ENCODE data around the gene KNDC1. TPM values are rescaled to one million over a fixed set of nuclear protein-coding genes. Genes with fewer than 3 reads are reported as not detected.

Gene KNDC1
- total and polyA plus RNA-seq, 2 donors (not counting 1 experiment from before 2014, with no cell fraction given) = 0.17 to 0.45 TPM

DNA sequence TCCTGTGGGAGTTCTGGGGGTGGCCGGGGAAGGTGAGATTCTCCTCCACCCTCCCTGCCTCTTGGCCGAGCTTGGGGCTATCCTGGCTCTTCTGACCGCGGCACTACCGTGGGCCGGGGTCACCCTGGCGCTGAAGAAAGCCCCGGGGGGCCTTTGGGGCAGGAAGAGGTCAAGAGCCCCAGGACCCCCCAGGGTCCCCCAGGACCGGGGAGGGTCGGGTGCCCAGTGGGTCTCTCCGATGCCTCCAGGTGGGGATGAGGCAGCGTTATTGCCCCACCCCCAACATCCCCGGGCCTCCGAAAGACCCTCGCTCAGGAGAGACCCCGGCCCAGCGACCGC lies 439 bp upstream of the KNDC1 start:
- CTCF ChIA-PET = no interaction called here
- H3K27me3 Mint-ChIP-seq = peaks cover 10% of the 10 kb centered on the region
- H3K9me3 Mint-ChIP-seq (ENCODE audit: insufficient read depth) = no peaks in the 10 kb centered on the region
- Histone ChIP-seq H3K9ac (ENCODE audit: low read length) (no peak overlapping the region), H2AFZ (ENCODE audit: insufficient read depth, low read depth, low read length, poor library complexity, severe bottlenecking) (no peak overlapping the region), H3K4me1 (ENCODE audit: control insufficient read depth in 2 of 2, insufficient read depth in 2 of 2, low read length in 2 of 2) (peaks cover 13 to 16% of the 10 kb centered on the region in 2 donors), H3K27ac (ENCODE audit: low read length in 2 of 2) (no peak overlapping the region), H3K4me2 (replicated peaks; ENCODE audit: low read depth, low read length, poor library complexity, severe bottlenecking) (no peak overlapping the region), H3K9me3 (ENCODE audit: control extremely low read depth in 1 of 3, control insufficient read depth in 2 of 3, insufficient read depth in 1 of 3, low read length in 2 of 3) (peaks cover 0 to 12% (median 0%) of the 10 kb centered on the region in 3 donors), H3K27me3 (replicated peaks in 1 of 4; ENCODE audit: control extremely low read depth in 1 of 4, control insufficient read depth in 3 of 4, insufficient read depth in 4 of 4, low read length in 3 of 4) (peaks cover 0 to 32% (median 9%) of the 10 kb centered on the region in 4 experiments), H3K4me3 (ENCODE audit: control extremely low read depth in 1 of 5, extremely low read depth in 1 of 5, insufficient read depth in 1 of 5, low read depth in 2 of 5, low read length in 4 of 5) (no peak overlapping the region), H3K36me3 (replicated peaks in 1 of 2; ENCODE audit: control extremely low read depth in 1 of 2, control insufficient read depth in 1 of 2, extremely low read depth in 1 of 2, insufficient read depth in 2 of 2, low read length in 1 of 2) (no peaks in the 10 kb centered on the region), H3K79me2 (ENCODE audit: control insufficient read depth, insufficient read depth, low read length) (no peaks in the 10 kb centered on the region), H4K20me1 (ENCODE audit: control insufficient read depth, insufficient read depth, low read length, poor library complexity, severe bottlenecking) (no peaks in the 10 kb centered on the region)
- peaks cover 2% of the 10 kb centered on the region for H3K4me1 Mint-ChIP-seq
- POLR2A ChIA-PET = no interaction called here
- 22% methylated on average over 10 of the region's 18 CpGs for WGBS (ENCODE audit: insufficient coverage)
- intact Hi-C loops (cut with micrococcal nuclease) = no loop called here
- no peak for TF ChIP-seq CTCF (IDR thresholded peaks at IDR 0.05)
- TF ChIP-seq EZH2 (IDR thresholded peaks at IDR 0.05; ENCODE audit: borderline replicate concordance, insufficient read depth, low read depth, low read length, poor library complexity, severe bottlenecking) = no peak
- DNase-seq (no peak), ATAC-seq (ENCODE audit: low read depth) (no peak)
- H3K4me3 Mint-ChIP-seq = peak overlapping the region; percentile 50
- H3K27ac Mint-ChIP-seq = no peak overlapping the region

GRCh38 chr10:133160826-133161471 lies 930 bp downstream of the KNDC1 start:
- no peak overlapping the region for H3K27ac ChIP-seq (ENCODE audit: low read length in 2 of 2)
- TF ChIP-seq EZH2 (IDR thresholded peaks at IDR 0.05; ENCODE audit: borderline replicate concordance, insufficient read depth, low read depth, low read length, poor library complexity, severe bottlenecking) (peak; percentile 22), CTCF (IDR thresholded peaks at IDR 0.05) (no peak)
- 7% methylated on average over 28 of the region's 29 CpGs for WGBS (ENCODE audit: insufficient coverage)
- peak overlapping the region; percentile 32 for H3K4me3 Mint-ChIP-seq
- ChIA-PET POLR2A (no interaction called here), CTCF (no interaction called here)
- H3K9me3 Mint-ChIP-seq (ENCODE audit: insufficient read depth) = no peaks in the 10 kb centered on the region
- no peak overlapping the region for H3K27ac Mint-ChIP-seq
- H3K27me3 Mint-ChIP-seq = peaks cover 10% of the 10 kb centered on the region
- no peak overlapping the region for H2AFZ ChIP-seq (ENCODE audit: insufficient read depth, low read depth, low read length, poor library complexity, severe bottlenecking)
- H3K4me2 ChIP-seq (replicated peaks; ENCODE audit: low read depth, low read length, poor library complexity, severe bottlenecking) = peak overlapping the region; percentile 74
- peaks cover 2% of the 10 kb centered on the region for H3K4me1 Mint-ChIP-seq
- no peaks in the 10 kb centered on the region for H3K36me3 ChIP-seq (replicated peaks in 1 of 2; ENCODE audit: control extremely low read depth in 1 of 2, control insufficient read depth in 1 of 2, extremely low read depth in 1 of 2, insufficient read depth in 2 of 2, low read length in 1 of 2)
- ATAC-seq (ENCODE audit: low read depth) (no peak), DNase-seq (no peak)
- H4K20me1 ChIP-seq (ENCODE audit: control insufficient read depth, insufficient read depth, low read length, poor library complexity, severe bottlenecking) = no peaks in the 10 kb centered on the region
- H3K4me3 ChIP-seq (ENCODE audit: control extremely low read depth in 1 of 5, extremely low read depth in 1 of 5, insufficient read depth in 1 of 5, low read depth in 2 of 5, low read length in 4 of 5) = peak overlapping the region in 3 of 5 experiments; percentile 30 to 41 (median 40)
- H3K79me2 ChIP-seq (ENCODE audit: control insufficient read depth, insufficient read depth, low read length) = no peaks in the 10 kb centered on the region
- H3K9ac ChIP-seq (ENCODE audit: low read length) = peak overlapping the region; percentile 35
- peaks cover 13 to 16% of the 10 kb centered on the region in 2 donors for H3K4me1 ChIP-seq (ENCODE audit: control insufficient read depth in 2 of 2, insufficient read depth in 2 of 2, low read length in 2 of 2)
- peaks cover 0 to 37% (median 9%) of the 10 kb centered on the region in 4 experiments for H3K27me3 ChIP-seq (replicated peaks in 1 of 4; ENCODE audit: control extremely low read depth in 1 of 4, control insufficient read depth in 3 of 4, insufficient read depth in 4 of 4, low read length in 3 of 4)
- peaks cover 0 to 12% (median 0%) of the 10 kb centered on the region in 3 donors for H3K9me3 ChIP-seq (ENCODE audit: control extremely low read depth in 1 of 3, control insufficient read depth in 2 of 3, insufficient read depth in 1 of 3, low read length in 2 of 3)
- intact Hi-C loops (cut with micrococcal nuclease) = no loop called here
